GM18517 (cell line): ENCODE data around the gene CD79A.

Experiments
- ATAC-seq: cut with Tn5 transposase; IDR thresholded peaks from one replicate; pipeline ENCODE4 v1.9.1; 2021; ENCODE audit warnings: mild to moderate bottlenecking, moderate library complexity; ENCODE audit not compliant: unreplicated experiment

CD79A gene

GRCh38 chr19:41929536-41930071 lies 52.5 kb downstream of the CD79A start:
- ATAC-seq, result no peak

- ATAC-seq, result no peak
Measured at GRCh38 chr19:41930322-41930722, 53.2 kb downstream of the CD79A start.
